ENCODE data around the gene ULBP2. TPM values are rescaled to one million over a fixed set of nuclear protein-coding genes. Genes with fewer than 3 reads are reported as not detected.
"Not testable (repeated sequence)": the region's sequence is repeated elsewhere in the genome, so short reads cannot be mapped to it uniquely, and the experiment has no call there.

The ULBP2 gene
- total RNA-seq, 2 donors from 2014 or later = 0.31 TPM; not detected in 1

DNA sequence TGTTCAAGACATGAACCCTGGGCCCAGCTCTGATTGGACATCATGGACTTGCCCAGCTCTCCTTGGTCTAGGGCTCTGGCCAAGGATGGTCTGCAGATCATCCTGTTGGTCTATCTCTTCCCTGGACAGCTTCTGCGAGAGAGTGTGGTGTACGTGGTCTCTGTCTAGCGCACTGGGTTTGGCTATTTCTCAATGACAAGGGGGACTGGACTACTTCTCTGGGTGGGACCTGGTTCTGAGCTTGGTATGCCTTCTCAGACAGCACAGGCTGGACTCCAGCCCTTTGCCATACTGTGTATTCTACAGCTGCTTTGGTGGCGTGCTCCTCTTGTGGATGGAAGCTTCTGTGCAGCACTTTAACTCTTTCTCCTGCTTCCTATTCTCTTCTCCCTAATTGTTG, 35.4 kb upstream of the ULBP2 start:
- intact Hi-C loops (cut with DNase I, micrococcal nuclease) = no loop called here
- ATAC-seq (no peak), DNase-seq (no peak)

DNA sequence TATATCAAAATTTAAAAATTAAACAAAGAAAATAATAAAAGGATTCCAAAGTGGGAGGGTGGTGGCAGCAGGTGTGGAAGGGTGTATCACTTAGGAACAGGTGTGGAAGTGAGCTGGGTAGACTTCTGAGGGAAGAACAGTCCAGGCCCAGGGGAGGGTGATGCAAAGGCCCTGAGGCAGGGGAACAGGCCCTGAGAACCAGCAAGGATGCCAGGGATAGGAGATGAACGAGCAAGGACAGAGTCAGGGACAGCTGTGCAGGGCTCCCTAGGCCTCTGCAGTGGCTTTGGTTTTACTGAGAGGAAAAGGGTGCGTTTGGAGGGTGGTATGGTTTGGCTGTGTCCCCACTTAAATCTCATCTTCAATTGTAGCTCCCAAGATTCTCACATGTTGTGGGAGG, 34.5 kb upstream of the ULBP2 start:
- DNase-seq (no peak), ATAC-seq (no peak)
- intact Hi-C loops (cut with DNase I, micrococcal nuclease) = no loop called here

DNA sequence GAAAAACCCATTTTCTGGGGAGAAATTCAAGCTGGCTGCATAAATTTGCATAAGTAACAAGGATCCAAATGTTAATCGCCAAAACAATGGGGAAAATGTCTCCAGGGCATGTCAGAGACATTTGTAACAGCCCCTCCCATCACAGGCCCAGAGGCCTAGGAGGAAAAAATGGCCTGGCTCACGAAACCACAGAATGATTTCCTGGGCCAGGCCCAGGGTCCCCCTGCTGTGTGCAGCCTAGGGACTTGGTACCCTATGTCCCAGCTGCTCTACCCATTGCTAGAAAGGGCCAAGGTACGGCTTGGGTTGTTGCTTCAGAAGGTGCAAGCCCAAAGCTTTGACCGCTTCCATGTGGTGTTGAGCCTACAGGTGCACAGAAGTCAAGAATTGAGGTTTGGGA, 33.3 kb upstream of the ULBP2 start:
- DNase-seq; intact Hi-C loops (cut with DNase I, micrococcal nuclease); ATAC-seq: not testable (repeated sequence)

DNA sequence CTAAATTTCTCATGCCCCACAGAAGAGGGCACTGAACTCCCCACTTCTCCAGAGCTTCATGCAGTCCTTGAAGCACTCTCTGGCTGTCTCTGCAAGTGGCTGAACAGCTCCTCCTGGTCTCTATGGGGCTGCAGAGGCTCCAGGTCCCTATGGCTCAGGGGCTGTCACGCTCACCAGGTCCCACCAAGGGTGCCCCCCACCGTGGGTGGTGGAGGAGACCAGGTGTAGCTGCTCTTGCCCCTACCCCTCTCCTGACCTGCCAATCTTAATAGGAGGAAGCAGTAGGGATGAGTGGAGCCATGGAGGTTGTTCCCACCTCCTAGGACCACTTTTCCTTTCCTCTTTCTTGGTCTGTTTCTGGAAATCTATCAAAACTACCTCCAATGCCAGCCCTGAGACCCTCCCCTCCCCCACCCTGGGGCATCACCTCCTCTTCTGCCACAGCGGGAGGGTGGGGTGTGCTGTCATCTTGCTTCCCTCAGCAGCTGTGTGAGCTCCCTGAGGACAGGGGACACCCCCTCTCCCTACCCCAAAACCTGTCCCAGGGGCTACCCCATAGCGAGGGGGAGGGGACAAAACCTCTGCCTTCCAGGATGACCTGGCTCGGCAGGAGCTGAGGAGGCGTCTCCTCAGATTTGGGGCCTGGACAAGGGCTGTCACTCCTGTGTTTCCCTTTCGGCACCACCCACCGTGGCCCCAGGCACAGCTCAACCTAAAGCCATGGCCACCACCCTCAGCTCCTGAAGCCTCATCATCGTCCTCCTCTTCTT, 31.9 kb upstream of the ULBP2 start:
- DNase-seq (no peak), ATAC-seq (no peak)
- intact Hi-C loops (cut with DNase I, micrococcal nuclease) = no loop called here

DNA sequence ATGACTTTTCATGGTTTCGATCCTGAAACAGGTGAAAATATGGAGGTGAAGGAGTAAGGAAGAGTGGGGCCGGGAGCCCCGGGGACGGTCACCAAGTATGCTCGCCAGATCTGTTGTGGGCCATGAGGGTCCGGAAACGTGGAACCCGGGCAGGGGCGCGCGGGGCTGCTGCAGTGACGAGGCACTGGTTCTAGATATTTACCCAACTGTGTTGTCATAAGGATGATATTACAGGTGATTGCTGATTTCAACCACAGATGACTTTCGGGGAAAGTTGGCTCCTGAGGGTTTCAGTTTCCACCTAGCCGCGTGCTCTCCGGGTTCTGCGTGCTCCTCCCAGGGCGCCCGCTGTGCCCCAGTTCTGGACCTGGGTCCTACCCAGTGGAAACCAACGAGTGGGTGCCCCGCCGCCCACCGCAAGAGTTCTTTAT, 31.1 kb upstream of the ULBP2 start:
- ATAC-seq (no peak), DNase-seq (no peak)
- intact Hi-C loops (cut with DNase I, micrococcal nuclease) = no loop called here

DNA sequence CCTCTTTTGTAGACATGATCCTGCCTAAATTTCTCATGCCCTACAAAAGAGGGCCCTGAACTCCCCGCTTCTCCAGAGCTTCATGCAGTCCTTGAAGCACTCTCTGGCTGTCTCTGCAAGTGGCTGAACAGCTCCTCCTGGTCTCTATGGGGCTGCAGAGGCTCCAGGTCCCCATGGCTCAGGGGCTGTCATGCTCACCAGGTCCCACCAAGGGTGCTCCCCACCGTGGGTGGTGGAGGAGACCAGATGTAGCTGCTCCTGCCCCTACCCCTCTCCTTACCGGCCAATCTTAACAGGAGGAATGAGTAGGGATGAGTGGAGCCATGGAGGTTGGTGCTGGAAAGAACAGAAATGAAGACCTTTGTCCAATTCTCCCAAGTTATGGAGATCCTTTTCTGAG, 29.1 kb upstream of the ULBP2 start:
- intact Hi-C loops (cut with DNase I, micrococcal nuclease); ATAC-seq: not testable (repeated sequence)

DNA sequence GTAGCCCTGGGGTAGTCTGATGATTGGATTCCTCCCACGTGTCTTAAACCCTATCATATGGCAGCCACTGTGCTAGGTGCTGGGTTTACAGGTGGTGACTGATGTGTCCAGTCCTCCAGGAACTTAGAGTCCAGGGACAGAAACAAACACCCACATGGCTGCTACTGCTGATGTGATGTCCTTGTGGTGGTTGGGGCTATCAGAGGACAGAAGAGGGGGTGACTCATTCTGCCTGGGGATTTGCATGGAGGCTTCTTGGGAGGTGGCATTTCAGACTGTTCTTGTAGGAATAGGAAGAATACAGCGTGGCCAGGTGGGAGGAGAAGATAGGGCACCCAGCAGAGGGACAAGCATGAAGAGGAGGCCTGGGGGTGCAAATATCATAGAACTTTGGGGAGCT, 28.7 kb upstream of the ULBP2 start:
- DNase-seq (no peak), ATAC-seq (no peak)
- intact Hi-C loops (cut with DNase I, micrococcal nuclease) = no loop called here

More for the DNA sequence above, 29.1 kb upstream of the ULBP2 start:
- DNase-seq = not testable (repeated sequence)

DNA sequence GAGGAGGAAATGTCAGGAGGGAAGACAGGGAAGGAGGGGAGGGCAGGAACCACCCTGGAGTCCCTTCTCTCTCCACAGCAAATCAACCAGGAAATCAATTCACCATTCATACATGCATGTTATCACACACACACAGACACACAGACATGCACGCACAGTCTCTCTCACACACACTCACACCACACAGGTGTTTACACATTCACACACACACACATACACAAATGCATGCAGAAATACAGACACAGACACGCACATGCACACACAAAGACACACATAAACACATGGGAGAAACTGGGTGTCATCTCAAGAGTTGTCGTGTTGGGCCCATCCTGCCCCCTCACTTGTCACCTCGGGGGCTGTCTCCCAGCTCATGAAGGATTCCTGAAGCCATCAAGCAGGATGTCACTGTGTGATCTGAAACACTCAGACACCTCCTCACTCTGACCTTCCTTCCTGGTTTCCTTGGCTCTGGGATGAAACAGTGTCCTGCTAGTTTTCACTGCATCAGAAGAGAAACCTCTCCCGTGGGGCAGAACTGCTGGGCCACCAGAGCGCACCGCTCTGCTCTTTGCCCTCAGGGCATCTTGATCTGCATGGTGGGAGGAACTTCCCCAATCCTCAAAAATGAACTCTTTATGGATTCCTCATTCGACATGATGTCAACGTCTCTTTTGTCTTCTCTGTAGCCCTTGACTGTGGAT, 28.1 kb upstream of the ULBP2 start:
- intact Hi-C loops (cut with DNase I, micrococcal nuclease) = no loop called here
- ATAC-seq (no peak), DNase-seq (no peak)

DNA sequence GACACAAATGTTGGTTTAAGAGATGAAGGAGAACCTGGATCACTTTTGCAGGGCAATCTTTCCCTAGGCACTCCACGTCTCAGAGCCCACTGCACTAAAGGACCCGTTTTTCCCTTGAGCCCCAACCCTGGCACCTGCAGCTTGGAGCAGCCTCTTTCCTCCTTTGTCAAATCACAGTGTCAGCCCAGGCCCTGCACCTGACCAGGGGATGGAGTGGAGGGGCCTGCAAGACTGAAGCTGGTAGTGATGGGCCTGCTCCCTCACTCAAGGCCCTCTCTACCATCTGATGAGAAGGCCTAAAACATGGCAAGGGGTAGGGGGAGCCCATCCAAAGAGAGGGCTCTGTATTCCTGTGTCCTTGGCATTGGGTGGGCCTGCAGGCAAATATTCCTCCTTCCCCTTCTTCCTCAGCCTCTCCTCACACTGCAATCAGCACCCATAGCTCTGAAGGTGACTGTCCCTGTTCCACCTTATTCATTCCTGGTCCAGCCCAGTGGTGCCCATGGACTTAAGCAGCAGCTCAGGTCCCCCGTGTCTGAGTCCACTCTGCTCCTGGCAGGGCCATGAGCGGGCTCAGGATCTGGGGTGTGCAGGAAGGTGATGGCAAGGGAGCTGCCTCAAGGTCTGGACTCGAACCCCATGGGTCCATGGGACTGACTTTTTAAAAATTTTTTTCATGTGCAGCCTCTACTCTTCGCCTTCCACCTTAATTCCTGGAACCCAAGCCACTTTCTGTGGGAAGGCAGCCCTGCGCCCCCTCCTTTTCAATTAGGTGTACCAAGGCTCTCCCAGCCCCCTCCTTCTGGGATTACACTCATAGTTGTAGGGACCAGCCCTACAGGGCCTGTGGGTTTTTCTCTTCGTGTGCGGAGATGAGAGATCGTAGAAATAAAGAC, 25.6 kb upstream of the ULBP2 start:
- intact Hi-C loops (cut with DNase I, micrococcal nuclease) = no loop called here
- ATAC-seq (no peak), DNase-seq (no peak)

DNA sequence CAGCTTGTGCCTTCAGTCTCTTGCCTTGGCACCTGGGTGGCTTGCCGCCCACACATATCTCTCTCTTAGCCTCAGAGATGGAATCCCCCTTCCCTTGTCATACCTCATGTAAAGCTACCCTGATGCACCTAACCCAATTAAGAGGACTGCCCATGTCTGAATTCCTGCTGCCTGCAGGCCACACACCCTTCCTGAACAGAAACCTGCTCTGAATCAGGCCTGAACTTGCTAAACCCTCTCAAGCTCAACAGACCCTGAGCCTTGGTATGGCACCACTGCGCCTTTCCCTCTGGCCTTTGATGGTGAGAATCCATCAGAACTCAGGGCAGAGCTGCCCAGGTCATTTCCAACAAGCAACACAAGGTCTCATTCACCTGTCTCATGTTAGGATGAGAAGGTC, 24.1 kb upstream of the ULBP2 start:
- DNase-seq (no peak), ATAC-seq (no peak)
- intact Hi-C loops (cut with DNase I, micrococcal nuclease) = no loop called here

DNA sequence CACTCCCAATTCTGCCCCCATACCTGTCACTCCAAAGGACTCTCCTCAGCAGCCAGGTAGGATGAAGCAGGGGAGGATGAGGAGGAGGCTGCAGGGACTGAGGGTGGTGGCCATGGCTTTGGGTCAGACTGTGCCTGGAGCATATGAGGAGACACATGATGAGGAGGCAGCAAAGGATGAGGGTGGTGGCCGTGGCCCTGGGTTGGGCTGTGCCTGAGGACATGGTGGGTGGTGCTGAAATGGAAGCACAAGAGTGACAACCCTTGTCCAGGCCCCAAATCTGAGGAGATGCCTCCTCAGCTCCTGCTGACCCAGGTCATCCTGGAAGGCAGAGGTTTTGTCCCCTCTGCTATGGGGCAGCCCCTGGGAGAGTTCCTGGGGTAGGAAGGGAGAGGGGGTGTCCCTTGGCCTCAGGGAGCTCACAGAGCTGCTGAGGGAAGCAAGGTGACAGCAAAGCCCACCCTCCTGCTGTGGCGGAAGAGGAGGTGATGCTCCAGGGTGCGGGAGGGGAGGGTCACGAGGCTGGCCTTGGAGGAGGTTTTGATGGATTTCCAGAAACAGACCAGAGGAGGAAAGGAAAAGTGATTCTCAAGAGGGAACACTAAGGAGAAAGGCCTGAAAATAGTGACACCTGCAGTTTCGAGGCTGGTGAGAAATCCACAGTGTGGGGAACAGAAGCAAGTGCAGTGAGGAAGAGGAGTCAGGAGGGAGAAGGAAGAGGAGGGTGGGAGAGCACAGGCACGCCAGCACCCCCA, 23.5 kb upstream of the ULBP2 start:
- ATAC-seq = no peak
- no peak for DNase-seq
- intact Hi-C loops (cut with DNase I, micrococcal nuclease) = no loop called here

DNA sequence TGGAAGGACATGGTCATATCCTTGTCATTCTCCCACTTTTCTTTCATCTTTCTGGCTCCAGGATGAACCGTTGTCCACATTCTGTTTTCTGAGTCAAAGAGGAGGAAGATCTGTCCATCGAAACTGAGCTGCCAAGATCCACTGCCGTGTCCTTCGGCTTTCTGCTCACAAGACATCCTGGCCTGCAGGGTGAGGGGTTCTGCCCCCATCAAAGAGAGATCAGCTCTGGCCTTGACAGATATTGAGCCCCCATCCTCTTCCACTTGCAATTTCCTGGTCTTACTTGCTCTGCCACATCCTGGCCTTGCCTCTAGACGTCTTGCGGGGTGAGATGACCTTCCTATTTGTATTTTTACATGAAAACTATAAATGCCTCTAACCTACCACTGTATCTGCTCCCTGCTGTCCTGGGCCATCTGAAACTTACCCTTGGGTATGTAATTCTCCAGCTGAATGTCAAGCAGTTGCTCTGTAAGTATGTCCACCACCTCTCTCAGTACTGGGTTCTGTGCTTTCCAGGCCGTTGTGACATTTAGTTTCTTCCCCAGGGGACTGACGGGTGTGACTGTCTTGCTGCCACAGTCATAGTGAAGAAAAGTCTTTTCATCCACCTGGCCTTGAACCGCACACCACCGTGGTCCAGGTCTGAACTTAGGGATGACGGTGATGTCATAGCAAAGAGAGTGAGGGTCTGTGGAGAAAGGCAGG, 22.5 kb upstream of the ULBP2 start:
- DNase-seq; ATAC-seq; intact Hi-C loops (cut with DNase I, micrococcal nuclease): not testable (repeated sequence)

DNA sequence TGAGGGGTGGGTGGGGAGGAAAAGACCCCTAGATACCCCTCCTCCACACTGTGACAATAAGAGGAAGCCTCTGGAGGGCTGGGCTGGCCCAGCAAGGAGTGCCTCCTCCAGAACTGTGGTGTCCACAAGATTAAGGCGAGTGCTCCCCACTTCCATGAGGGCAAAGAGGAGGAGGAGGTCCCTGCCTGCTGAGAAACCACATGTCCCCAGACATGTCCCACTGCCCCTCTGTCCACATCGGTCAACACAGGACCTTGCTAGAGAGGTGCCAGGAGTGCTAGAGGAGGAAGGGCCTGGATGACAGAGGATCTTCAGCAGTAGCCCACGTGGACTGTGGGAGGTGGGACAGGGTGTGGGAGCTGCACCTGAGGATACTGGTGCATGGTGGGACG, 22.0 kb upstream of the ULBP2 start:
- intact Hi-C loops (cut with DNase I, micrococcal nuclease) = loop anchor here (10.0 kb wide), 2 partner anchors 75 to 205 kb away; partner anchors contain the start of gene LATS1 (in 1 of the 2)
- DNase-seq = no peak
- no peak for ATAC-seq

DNA sequence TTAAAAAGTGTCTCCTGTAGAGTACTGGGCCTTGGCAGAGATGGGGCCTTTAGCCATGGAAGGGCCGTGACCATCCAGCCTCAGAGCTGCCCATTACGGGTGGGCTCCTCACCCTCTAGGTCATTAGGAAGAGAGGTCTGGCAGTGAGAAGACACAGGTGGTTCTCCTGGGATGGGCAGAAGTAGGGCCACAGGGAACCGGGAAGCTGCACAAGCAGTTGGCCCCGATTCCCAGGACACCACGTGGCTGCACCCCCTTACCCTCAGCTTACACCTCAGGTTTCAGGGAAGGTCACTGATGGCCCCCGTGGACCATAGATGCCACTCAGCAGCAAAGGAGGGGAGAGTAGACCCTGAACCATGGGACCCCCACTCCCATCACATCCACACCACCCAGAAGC, 20.5 kb upstream of the ULBP2 start:
- no peak for ATAC-seq
- intact Hi-C loops (cut with DNase I, micrococcal nuclease) = loop anchor here (10.0 kb wide), 2 partner anchors 77 to 207 kb away; partner anchors contain the start of gene LATS1 (in 1 of the 2)
- no peak for DNase-seq

DNA sequence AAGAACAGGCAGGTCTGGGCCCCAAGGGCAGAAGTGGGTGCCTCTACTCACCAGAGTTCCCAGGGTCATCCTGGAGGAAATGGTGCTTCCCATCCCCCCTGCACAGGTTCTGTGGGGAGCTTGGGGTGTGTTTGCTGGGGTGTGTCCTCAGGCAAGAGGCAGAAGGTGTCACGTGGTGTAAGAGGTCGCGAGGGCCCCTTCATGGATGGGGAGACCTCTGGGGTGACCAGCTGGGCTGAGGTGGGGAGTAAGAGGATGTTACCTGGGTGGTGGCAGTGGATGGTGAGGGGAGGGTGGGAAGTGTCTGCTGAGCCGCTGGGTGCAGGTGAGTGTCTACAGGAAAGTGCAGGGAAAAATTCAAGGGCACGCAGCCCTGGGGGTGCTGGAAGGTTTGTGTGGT, 19.7 kb upstream of the ULBP2 start:
- intact Hi-C loops (cut with DNase I, micrococcal nuclease) = loop anchor here (10.0 kb wide), 2 partner anchors 77 to 207 kb away; partner anchors contain the start of gene LATS1 (in 1 of the 2)

DNA sequence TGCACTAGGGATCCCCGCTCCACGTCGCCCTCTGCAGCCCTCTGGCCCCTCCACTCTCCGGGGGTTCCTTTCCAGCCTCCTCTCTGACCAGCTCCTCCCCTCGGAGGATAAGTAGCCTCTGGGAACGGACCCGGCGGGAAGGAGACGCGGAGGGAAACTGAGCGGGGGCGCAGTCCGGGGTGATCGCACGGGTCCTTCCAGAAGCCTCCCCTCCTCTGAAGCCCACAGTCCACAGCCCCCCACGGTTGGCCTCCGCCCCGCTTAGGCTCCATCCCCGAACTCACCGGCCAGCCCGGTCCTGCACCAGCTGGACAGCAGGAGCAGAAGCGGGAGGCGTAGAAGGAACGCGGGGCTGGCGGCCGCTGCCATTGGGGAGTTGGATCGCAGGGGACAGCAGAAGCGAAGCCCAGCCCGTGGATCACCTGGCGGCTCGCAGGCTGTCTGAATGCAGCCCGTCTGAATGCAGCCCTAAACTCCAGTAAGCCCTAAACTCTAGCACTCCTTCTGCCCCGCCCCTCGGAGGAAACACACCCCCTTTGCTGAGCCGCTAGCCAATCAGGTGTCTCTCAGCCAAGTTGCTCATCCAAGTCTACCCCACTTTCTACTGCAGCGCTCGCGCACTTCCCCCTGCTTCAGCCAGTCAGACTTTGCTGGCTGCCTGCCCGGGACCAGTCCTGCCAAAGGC, 19.0 kb upstream of the ULBP2 start, which contains the start of gene RAET1G:
Gene RAET1G (minus strand): TSS at position 480 of the 685 bp plus-strand sequence. CDS start 111 bp downstream, at position 369.
- ATAC-seq (peak; percentile 83), DNase-seq (peak; percentile 88 to 92)
- intact Hi-C loops (cut with DNase I, micrococcal nuclease) = loop anchor here (10.0 kb wide), 2 partner anchors 78 to 208 kb away; partner anchors contain the start of gene LATS1 (in 1 of the 2)

More for the DNA sequence above, 19.7 kb upstream of the ULBP2 start:
- not testable (repeated sequence) for DNase-seq, ATAC-seq
